ENCODE results near the gene MAD2L1BP. TPM values are rescaled to one million over a fixed set of nuclear protein-coding genes. Genes with fewer than 3 reads are reported as not detected.
A peak's percentile ranks its signal among the peaks of the same experiment; 100 is the strongest.

The MAD2L1BP gene
- total RNA-seq, 1 donor from 2014 or later, result 27.9 TPM

- DNase-seq (ENCODE audit: low read depth) (no peak), FAIRE-seq (no peak)
- Histone ChIP-seq H3K36me3 (ENCODE audit: control insufficient read depth, insufficient read depth, low read length) (peaks cover 5% of the 10 kb centered on the region), H3K4me3 (ENCODE audit: low read depth, low read length) (no peak overlapping the region), H3K27me3 (ENCODE audit: control insufficient read depth, insufficient read depth, low read length) (no peaks in the 10 kb centered on the region)
- TF ChIP-seq CTCF (IDR thresholded peaks at IDR 0.05; ENCODE audit: insufficient read depth, low read length, severe bottlenecking), result no peak
These were observed 837 bp upstream of the MAD2L1BP start for GRCh38 chr6:43634702-43635303.

GRCh38 chr6:43636308-43636659 is 644 bp downstream of the MAD2L1BP start:
- H3K36me3 ChIP-seq (ENCODE audit: control insufficient read depth, insufficient read depth, low read length), result peaks cover 10% of the 10 kb centered on the region
- no peaks in the 10 kb centered on the region for H3K27me3 ChIP-seq (ENCODE audit: control insufficient read depth, insufficient read depth, low read length)
- FAIRE-seq, result no peak
- TF ChIP-seq CTCF (IDR thresholded peaks at IDR 0.05; ENCODE audit: insufficient read depth, low read length, severe bottlenecking), result no peak
- peak; percentile 12 for DNase-seq (ENCODE audit: low read depth)
- H3K4me3 ChIP-seq (ENCODE audit: low read depth, low read length), result peak overlapping the region; percentile 58

- no peak overlapping the region for H3K4me3 ChIP-seq (ENCODE audit: low read depth, low read length)
- no peak for TF ChIP-seq CTCF (IDR thresholded peaks at IDR 0.05; ENCODE audit: insufficient read depth, low read length, severe bottlenecking)
- DNase-seq (ENCODE audit: low read depth) (no peak), FAIRE-seq (no peak)
- no peaks in the 10 kb centered on the region for H3K27me3 ChIP-seq (ENCODE audit: control insufficient read depth, insufficient read depth, low read length)
- peaks cover 10% of the 10 kb centered on the region for H3K36me3 ChIP-seq (ENCODE audit: control insufficient read depth, insufficient read depth, low read length)
These were observed 4.6 kb downstream of the MAD2L1BP start for GRCh38 chr6:43639984-43640800.

- Histone ChIP-seq H3K4me3 (ENCODE audit: low read depth, low read length) (peak within 1 kb of the TSS; percentile 34), H3K27me3 (ENCODE audit: control insufficient read depth, insufficient read depth, low read length) (no peaks in the 10 kb centered on the region), H3K36me3 (ENCODE audit: control insufficient read depth, insufficient read depth, low read length) (peaks cover 3% of the 10 kb centered on the region)
- DNase-seq (ENCODE audit: low read depth), result peak; percentile 49
- no peak for FAIRE-seq
- TF ChIP-seq CTCF (IDR thresholded peaks at IDR 0.05; ENCODE audit: insufficient read depth, low read length, severe bottlenecking), result no peak
These were observed 9.4 kb downstream of the MAD2L1BP start, which contains the start of gene RSPH9 for GRCh38 chr6:43644940-43645612. Gene RSPH9, plus strand, starts transcription at chr6:43645036. Its CDS starts 63 bp downstream, at chr6:43645099.

- TF ChIP-seq CTCF (IDR thresholded peaks at IDR 0.05; ENCODE audit: insufficient read depth, low read length, severe bottlenecking), result no peak
These were observed 9.9 kb downstream of the MAD2L1BP start for GRCh38 chr6:43645613-43645964.

More at GRCh38 chr6:43645613-43645964, 9.9 kb downstream of the MAD2L1BP start:
- no peak for FAIRE-seq
- Histone ChIP-seq H3K36me3 (ENCODE audit: control insufficient read depth, insufficient read depth, low read length) (no peaks in the 10 kb centered on the region), H3K4me3 (ENCODE audit: low read depth, low read length) (peak overlapping the region; percentile 34), H3K27me3 (ENCODE audit: control insufficient read depth, insufficient read depth, low read length) (no peaks in the 10 kb centered on the region)
- no peak for DNase-seq (ENCODE audit: low read depth)

Data from bronchial epithelial cell (primary cell).